Measurements from ENCODE around the gene DTD2.

The DTD2 gene

GRCh38 chr14:31408421-31408820 lies 48.9 kb downstream of the DTD2 start:
- no peak for DNase-seq (ENCODE audit: extremely low read depth, low read depth)

DNA sequence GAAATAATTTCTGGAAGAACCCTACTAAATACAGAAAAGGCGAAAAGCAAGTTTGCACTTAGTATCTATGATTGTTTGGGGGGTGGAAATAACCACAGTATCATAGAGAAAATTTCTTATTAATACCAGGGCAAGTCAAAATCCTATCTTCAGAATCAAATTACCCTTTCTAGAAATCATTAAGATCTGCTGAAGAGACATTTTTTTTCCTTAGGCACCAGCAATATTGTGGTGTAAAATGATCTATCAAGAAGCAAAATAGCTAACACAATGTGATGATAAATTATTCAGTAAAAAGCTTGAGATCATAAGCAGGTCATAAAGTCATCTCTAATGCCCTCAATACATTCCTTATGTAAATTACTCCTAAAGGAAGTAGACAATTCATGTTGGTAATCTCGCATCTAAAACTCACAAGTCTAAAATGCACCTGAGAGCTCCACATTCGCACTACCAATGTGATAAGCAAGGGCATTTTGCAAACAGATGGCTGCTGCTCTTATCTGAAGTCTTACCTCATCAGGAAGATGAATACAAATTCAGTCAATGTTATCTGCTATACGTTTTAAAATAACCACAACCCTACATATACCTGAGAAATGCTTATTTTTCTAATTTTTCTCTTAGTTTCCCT lies 51.6 kb downstream of the DTD2 start:
- DNase-seq (ENCODE audit: extremely low read depth, low read depth) = no peak
- TF ChIP-seq CTCF (IDR thresholded peaks at IDR 0.05; ENCODE audit: low read depth, low read length, missing control alignments) = no peak
- H3K4me3 ChIP-seq (replicated peaks; ENCODE audit: low read depth, low read length) = no peak overlapping the region

More at GRCh38 chr14:31408421-31408820, 48.9 kb downstream of the DTD2 start:
- no peak overlapping the region for H3K4me3 ChIP-seq (replicated peaks; ENCODE audit: low read depth, low read length)
- TF ChIP-seq CTCF (IDR thresholded peaks at IDR 0.05; ENCODE audit: low read depth, low read length, missing control alignments) = no peak

- no peak for DNase-seq (ENCODE audit: extremely low read depth, low read depth)
- TF ChIP-seq CTCF (IDR thresholded peaks at IDR 0.05; ENCODE audit: low read depth, low read length, missing control alignments) = no peak
- no peak overlapping the region for H3K4me3 ChIP-seq (replicated peaks; ENCODE audit: low read depth, low read length)
These were observed 52.2 kb downstream of the DTD2 start for GRCh38 chr14:31405106-31405505.

DNA sequence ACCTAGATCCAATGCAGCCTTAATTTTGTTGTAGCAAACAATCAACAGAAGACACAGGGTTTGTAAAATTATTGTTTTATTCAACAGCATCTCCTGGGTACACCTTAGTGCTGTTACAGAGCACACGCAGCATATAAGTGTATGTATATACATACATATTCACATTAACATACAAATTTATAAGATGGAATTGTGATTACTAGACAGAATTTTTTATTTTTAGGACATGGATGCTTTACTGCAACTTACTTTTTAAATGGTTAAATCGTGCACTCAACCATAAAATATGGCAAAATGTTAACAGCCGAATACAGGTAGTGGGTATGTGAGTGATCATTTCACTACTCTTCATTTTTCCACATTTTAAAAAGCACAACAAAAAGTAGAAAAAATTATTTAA lies 53.6 kb downstream of the DTD2 start:
- TF ChIP-seq CTCF (IDR thresholded peaks at IDR 0.05; ENCODE audit: low read depth, low read length, missing control alignments) = no peak

GRCh38 chr14:31402764-31403439 lies 54.4 kb downstream of the DTD2 start:
- TF ChIP-seq CTCF (IDR thresholded peaks at IDR 0.05; ENCODE audit: low read depth, low read length, missing control alignments) = no peak
- no peak for DNase-seq (ENCODE audit: extremely low read depth, low read depth)
- no peak overlapping the region for H3K4me3 ChIP-seq (replicated peaks; ENCODE audit: low read depth, low read length)

More for the DNA sequence above, 53.6 kb downstream of the DTD2 start:
- DNase-seq (ENCODE audit: extremely low read depth, low read depth) = no peak
- no peak overlapping the region for H3K4me3 ChIP-seq (replicated peaks; ENCODE audit: low read depth, low read length)

DNA sequence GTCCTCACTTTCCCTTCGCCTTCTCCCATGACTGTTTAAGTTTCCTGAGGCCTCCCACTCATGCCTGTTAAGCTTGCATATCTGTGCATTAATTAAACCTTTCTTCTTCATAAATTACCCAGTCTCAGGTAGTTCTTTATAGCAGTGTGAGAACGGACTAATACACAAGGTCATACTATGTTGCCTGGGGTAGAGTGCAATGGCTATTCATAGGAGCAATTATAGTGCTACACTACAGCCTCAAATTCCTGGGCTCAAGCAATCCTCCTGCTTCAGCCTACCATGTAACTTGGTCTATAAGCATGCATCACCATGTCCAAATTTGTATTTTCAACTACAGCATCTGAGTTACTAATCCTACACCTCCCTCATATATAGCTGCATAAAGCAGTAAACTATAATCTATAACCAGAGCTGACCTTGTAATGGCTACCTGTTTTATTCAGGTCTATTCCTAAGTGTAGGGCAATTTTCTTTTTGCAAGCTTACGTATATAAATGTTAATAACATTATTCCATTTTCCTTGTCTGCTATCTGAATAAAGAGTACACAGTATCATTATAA lies 55.9 kb downstream of the DTD2 start:
- no peak for DNase-seq (ENCODE audit: extremely low read depth, low read depth)
- H3K4me3 ChIP-seq (replicated peaks; ENCODE audit: low read depth, low read length) = no peak overlapping the region
- TF ChIP-seq CTCF (IDR thresholded peaks at IDR 0.05; ENCODE audit: low read depth, low read length, missing control alignments) = no peak

Data from HFF-Myc (cell line).